Stimulated activated CD4-positive, alpha-beta T cell treated with anti-CD3 and anti-CD28 coated beads, Interleukin-15, amount 100 ng/mL, for 1 hour (primary cell): ENCODE measurements around the gene TBX2.

Source experiments
- DNase-seq, 2 donors: peaks; one replicate each; pipeline ENCODE4 v3.0.0-alpha.2; 2020; ENCODE audit warnings: low read depth in 1 of 2, low spot score in 1 of 2

Gene TBX2

DNA sequence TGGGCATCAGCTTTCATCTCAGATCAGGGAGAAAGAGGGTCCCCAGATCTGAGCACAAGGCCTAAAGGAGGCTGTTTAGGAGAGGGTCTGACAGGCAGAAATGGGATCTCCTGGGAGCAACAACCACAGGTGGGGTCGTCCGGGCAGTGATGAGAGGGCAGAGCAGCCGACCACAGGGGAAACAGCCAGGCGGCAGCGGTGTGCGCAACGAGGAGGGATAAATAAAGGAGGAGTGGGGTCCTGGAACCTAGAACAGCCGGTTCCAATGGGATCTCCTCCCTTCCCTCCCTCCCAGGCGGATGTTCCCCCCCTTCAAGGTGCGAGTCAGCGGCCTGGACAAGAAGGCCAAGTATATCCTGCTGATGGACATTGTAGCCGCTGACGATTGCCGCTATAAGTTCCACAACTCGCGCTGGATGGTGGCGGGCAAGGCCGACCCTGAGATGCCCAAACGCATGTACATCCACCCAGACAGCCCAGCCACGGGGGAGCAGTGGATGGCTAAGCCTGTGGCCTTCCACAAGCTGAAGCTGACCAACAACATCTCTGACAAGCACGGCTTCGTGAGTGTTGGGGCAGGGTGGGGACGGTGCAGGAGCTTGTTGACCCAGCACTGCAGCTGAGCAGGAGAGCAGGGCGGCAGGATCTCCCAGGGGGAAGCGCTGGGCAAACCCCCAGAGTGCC is 1.9 kb downstream of the TBX2 start:
- DNase-seq, result no peak

GRCh38 chr17:61402073-61402541 is 2.5 kb downstream of the TBX2 start:
- DNase-seq, result no peak

GRCh38 chr17:61402978-61403800 is 3.5 kb downstream of the TBX2 start:
- no peak for DNase-seq

GRCh38 chr17:61403801-61404662 is 4.4 kb downstream of the TBX2 start:
- DNase-seq, result no peak

- no peak for DNase-seq
Measured at GRCh38 chr17:61404663-61404912, 4.9 kb downstream of the TBX2 start.

DNA sequence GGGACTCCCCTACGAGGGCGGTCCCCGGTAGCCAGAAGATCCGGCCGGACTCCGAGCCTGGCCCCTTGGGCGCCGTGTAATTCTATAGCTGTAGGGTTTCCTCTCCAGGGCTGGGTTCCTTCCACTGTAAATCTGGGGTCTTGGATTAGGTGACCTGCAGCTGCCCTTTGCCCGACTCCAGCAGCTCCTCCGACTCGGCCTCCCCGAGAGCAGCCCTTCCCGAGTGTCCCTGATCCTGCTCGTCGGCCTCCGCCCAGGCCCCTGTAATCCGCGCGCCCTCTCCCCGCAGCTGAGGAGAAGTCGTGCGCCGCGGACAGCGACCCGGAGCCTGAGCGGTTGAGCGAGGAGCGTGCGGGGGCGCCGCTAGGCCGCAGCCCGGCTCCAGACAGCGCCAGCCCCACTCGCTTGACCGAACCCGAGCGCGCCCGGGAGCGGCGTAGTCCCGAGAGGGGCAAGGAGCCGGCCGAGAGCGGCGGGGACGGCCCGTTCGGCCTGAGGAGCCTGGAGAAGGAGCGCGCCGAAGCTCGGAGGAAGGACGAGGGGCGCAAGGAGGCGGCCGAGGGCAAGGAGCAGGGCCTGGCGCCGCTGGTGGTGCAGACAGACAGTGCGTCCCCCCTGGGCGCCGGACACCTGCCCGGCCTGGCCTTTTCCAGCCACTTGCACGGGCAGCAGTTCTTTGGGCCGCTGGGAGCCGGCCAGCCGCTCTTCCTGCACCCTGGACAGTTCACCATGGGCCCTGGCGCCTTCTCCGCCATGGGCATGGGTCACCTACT is 5.5 kb downstream of the TBX2 start:
- DNase-seq, result no peak

DNA sequence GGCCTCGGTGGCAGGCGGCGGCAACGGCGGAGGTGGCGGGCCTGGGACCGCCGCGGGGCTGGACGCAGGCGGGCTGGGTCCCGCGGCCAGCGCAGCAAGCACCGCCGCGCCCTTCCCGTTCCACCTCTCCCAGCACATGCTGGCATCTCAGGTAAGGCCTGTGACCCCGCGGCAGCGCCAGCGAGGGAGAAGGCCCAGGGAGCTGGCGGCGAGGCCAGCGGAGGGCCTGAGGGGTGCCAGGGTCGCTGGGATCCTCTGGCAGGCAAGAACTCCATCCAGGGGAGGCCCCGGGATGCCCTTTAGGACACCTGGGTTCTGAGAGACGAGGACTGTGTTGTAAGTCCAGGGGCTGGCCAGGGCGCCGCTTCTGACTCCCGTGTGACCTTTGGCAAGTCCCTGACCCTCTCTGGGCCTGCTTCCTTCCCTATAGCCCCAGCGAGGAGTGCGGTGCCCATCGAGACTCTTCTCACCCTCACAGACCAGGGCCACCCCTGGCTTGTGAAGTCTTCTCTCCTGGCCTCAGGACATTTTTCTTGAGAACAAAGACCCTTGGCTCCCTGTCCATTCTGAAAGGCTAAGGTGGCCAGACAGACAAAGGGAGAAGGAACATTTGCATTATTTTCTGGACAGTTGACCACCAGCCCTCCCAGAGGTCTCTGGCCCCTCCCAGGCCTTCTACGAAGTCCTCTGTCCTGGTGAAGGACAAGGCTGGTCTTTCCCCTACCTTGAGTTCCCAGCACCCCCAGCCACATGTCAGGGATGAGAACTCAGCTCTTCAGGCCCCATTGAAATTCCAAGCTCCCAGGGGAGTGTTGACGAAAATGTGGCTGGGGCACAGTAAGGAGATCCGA is 6.3 kb downstream of the TBX2 start:
- DNase-seq, result no peak

- no peak for DNase-seq
Measured at GRCh38 chr17:61406537-61406845, 6.8 kb downstream of the TBX2 start.

GRCh38 chr17:61406971-61407911 is 7.6 kb downstream of the TBX2 start:
- DNase-seq, result no peak

DNA sequence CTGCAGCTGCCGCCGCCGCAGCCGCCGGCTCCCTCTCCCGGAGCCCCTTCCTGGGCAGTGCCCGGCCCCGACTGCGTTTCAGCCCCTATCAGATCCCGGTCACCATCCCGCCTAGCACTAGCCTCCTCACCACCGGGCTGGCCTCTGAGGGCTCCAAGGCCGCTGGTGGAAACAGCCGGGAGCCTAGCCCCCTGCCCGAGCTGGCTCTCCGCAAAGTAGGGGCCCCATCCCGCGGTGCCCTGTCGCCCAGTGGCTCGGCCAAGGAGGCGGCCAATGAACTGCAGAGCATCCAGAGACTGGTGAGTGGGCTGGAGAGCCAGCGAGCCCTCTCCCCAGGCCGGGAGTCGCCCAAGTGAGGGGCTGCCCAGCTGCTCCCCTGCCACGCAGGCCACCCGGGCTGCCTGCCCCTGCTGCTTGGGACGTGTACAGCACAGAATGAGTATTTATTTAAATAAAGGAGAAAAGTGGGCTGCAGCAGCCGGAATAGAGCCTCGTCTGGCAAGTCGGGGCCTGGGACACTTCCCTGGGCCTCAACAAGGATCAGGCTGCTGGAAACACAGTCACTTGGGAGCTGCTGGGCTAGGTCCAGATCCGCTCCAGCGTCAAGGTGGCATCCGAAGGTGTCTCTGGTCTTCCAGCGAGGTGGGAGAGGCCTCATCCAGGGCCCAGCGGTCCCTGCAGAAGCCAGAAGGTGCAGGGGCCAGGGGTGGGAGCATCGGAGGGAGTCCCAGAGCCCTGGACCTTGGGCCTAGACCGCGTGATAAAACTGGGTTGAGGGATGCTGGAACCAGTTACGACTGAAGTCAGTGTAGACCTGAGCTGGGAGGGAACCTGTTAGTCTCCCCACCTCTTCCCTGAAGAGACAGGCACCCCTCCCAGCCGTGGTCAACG is 8.8 kb downstream of the TBX2 start:
- DNase-seq, result no peak

- DNase-seq, result no peak
Measured at GRCh38 chr17:61409301-61410112, 9.9 kb downstream of the TBX2 start.

DNA sequence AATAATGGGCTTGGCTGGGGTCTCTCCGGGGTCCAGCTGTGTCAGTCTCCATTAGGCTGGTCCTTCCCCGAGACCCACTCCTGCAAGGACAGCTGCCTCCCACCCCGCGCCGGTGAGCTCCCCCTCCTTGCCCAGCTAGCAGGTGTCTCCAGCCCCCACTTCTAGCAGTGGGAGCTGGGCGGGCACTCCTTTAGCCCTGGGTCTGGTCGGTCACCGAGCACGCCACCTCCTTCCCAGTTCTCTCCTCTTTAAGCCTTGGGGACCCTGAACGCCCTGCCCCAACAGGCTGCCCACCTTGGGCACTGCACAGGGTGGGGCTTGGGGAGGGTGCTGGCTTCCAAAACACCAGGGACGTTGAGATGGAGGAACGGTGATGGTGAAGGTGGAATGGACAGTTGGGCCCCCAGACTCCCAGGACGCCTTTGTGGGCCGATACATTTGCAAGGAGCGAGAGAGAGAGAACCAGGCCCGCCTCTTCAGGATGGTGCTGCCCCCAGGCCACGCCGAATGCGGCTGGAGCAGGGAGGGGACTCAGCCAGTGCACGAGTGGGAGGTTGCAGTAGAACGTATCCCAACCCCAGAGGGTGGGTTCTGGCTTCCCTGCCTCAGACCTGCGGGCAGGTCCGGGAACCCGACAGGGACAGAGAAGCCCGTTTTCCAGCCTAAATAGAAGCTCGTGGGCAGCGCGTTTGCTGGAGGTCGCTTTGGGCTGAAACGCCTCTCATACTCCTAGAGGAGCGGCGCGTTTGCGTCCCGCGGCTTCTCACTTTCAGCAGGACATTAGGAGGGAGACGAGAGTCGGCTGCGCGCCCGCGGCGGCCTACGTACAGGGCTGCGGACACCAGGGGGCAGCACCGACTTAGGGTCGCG is 10.7 kb downstream of the TBX2 start:
- DNase-seq, result peak; percentile 45 to 67

- DNase-seq, result no peak
Measured at GRCh38 chr17:61411011-61411260, 11.3 kb downstream of the TBX2 start.

- no peak for DNase-seq
Measured at GRCh38 chr17:61411261-61412142, 11.9 kb downstream of the TBX2 start.

- peak; percentile 54 to 68 for DNase-seq
Measured at GRCh38 chr17:61412143-61412859, 12.7 kb downstream of the TBX2 start.
